HG03457 (cell line): ENCODE data around the gene CAMTA1.

Source experiments
- ATAC-seq: cut with Tn5 transposase; IDR thresholded peaks from one replicate; pipeline ENCODE4 v1.9.1; 2021; ENCODE audit warnings: moderate number of reproducible peaks; ENCODE audit not compliant: unreplicated experiment

The CAMTA1 gene

GRCh38 chr1:7478809-7479499 lies 693.7 kb downstream of the CAMTA1 start:
- ATAC-seq: no peak

GRCh38 chr1:7479571-7479970 lies 694.3 kb downstream of the CAMTA1 start:
- ATAC-seq: no peak

- no peak for ATAC-seq
These were observed 695.9 kb downstream of the CAMTA1 start for GRCh38 chr1:7481194-7481593.

DNA sequence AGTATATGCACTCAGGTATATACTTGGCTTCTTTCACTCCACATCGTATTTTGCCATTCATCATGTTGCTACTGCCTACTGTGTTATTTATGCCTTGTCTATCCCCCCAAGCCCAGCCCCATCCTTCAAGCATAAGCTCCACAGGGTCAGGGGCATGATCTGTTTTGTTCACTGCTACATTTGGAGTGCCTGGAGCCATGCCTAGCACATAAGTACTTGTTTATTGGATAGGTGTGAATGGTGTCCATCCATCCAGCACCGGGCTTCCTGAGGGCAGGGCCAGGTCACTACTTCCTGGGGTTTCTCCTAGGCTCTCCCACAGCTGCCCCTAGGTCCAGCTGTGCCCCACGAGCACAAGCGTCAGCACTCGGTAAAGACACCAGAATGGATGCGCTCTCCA lies 696.8 kb downstream of the CAMTA1 start:
- ATAC-seq: no peak

- no peak for ATAC-seq
These were observed 697.7 kb downstream of the CAMTA1 start for GRCh38 chr1:7482772-7483495.

DNA sequence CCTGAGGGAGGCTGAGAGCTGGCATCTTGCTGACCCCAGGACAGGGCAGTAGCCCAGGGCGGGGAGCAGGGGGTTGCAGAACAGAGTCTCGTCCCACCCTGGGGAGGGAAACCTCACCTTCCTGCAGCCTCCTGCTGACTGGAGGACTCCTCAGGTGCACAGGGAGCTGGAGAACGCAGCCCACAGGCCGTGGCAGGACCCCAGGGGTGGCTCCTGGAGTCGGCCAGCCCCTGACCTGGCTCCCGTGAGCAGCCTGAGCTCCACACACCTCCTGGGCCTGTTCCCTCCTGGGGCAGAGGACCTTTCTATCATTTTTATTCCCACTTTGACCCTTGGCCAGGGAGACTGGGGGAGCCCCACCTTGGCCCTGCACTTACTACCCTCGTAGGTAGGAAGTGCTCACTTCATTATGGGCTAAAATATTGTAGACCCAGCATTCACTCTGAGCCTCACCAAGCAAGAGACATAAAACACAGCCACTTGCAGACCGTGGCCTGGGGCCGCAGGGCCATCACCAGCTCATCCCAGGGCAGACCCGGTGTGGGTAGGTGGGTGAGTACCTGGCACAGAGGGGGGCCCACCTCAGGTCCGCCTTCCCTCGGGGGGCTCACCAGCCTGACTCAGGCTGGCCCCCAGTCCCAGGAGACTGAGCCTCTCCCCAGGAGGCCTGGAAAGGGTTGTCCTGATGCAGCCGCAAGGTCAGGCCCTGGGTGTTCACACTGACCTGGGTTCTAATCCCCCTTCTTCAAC lies 698.6 kb downstream of the CAMTA1 start:
- ATAC-seq: no peak

DNA sequence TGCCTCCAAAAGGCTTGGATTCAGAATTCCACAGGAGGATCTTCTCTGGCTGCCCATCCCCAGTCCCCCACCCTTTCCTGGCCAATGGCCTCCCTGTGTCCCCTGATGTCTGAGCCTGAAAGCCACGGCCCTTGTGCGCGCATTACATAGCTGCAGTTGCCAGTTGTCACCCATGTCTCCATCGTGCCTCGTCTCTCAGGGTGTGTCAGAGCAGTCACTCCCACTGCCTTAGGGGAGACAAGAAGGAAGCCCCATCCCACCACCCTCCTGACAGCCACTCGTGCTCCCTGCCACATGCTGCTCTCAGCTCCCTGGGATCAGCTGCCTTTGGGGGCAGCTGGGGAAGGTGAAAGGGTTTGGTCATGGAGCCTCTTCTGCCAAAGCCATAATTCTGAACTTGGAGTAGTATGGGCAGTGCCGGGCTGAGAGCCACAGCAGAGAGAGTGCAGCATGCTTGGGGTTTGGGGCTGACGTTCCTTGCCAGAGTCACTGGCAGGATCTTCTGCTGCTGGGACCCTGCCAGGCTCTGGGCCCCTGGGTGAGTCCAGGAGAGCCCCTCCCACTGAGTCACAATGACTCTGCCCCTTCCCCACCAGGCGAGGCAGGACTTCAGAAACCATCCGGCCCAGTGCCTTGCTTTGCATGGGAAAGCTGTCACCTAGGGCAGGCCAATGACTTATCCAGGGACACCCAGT lies 700.0 kb downstream of the CAMTA1 start:
- ATAC-seq: no peak

GRCh38 chr1:7485826-7486225 lies 700.6 kb downstream of the CAMTA1 start:
- ATAC-seq: no peak

DNA sequence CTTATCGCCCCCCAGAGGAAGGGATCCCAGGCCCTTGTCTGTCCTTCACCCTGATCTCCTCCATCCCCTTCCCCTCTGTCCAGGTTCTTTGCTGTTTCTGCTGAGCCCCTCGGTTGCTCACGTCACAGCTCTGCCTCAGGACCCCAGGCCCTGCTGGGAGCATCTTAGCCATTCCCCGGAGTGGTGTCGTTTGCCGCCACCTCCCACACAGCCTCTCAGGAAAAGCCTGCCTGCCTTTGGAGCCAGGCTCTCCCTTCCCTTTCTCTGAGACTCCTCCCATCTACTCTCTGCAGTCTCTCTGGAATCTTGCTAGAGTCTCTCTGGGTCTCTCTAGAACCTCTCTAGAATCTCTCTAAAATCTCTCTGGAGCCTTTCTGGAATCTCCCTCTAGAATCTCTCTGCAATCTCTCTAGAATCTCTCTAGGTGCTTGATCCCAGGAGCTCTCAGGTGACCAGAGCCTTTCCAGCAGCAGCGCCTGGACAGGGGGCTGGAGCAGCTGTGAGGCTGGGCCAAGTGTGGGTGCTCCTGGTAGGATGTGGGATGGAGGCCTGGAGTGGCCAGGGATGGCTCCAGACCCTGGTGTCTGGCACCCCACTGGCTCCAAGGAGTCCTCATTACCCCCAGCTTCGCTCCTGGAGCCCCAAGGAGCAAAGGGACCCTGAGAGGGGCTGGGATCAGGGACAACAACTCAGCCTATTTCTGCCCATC lies 702.7 kb downstream of the CAMTA1 start:
- no peak for ATAC-seq

- no peak for ATAC-seq
These were observed 703.2 kb downstream of the CAMTA1 start for GRCh38 chr1:7488475-7488842.

GRCh38 chr1:7489586-7489985 lies 704.3 kb downstream of the CAMTA1 start:
- ATAC-seq: no peak

GRCh38 chr1:7490576-7490975 lies 705.3 kb downstream of the CAMTA1 start:
- no peak for ATAC-seq

- ATAC-seq: no peak
These were observed 706.0 kb downstream of the CAMTA1 start for GRCh38 chr1:7491109-7491817.

GRCh38 chr1:7491818-7492173 lies 706.5 kb downstream of the CAMTA1 start:
- no peak for ATAC-seq

DNA sequence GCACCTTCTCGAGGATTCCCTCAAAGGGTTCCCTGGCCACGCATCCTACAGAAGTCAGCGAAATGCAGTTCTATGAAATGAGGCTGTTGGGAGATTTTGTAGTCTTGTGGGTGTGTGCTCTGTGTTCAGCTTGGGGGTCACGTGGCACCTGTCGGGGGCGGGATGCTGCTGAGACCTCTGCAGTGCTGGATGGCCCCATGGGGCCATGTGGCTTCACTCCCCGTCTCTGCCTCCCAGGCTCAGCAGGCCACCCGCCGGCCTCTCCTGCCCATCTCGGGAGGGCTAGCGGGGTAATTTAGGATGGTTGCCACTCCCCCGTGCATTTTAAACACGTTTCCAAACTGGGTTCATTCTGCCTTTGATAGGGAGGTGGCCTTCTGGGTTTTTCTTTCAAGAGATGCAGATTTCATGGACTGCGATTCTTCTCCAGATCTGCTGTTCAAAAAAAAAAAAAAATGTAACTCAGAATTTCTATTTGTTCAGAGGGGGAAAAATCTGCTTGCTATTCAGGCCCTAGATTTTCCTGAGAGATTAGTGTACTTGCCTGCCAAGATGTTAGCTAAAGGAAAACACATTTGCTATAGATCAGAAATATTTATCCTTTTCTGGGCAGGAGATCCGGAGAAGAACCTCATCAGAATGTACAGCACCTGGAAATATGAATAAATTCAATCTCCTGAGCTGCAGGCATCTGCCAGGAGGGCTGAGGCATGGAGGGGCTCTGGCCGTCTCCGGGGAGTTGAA lies 708.6 kb downstream of the CAMTA1 start:
- no peak for ATAC-seq

DNA sequence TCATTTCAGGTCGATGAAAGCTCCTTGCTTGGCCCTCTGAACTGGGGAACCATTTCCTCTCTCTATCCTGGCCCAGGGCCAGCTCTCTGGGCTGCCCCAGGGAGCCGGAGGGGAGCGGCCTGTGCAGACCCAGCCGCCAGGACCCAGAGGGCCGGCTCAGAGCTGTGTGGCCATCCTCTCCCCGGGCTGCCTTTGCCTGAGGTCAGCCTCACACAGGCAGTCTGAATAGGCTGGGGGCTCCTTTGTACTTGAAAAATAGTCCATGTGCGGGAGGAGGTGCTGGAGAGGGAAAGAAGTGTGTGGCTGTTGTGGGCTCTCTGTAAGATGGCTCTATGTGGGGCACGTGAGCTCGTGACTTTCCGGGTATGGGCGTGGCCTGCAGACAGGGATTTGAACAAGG lies 710.7 kb downstream of the CAMTA1 start:
- ATAC-seq: no peak

GRCh38 chr1:7497107-7497637 lies 711.9 kb downstream of the CAMTA1 start:
- ATAC-seq: no peak

- ATAC-seq: no peak
These were observed 715.3 kb downstream of the CAMTA1 start for GRCh38 chr1:7500381-7501083.

GRCh38 chr1:7501084-7501491 lies 715.8 kb downstream of the CAMTA1 start:
- no peak for ATAC-seq
